GM12878 (cell line): ENCODE results near the gene NR1H4. TPM values are rescaled to one million over a fixed set of nuclear protein-coding genes. Genes with fewer than 3 reads are reported as not detected.

Experiments used
- ASH2L ChIP-seq: fragments of 300-600, 200-600 bp; sonication (generic); IDR thresholded peaks from 2 replicates; pipeline ENCODE4 v1.6.1; 2017; ENCODE audit warnings: low read depth, mild to moderate bottlenecking, borderline replicate concordance
- BHLHE40 ChIP-seq, 2 experiments: fragments of 450-650 bp in 1 of 2; IDR thresholded peaks; 2 replicates each; pipeline ENCODE4 v1.6.1; 2011 to 2017; ENCODE audit warnings: low read depth in 2 of 2, borderline replicate concordance in 1 of 2, improper control_type of control experiment in 1 of 2, low read length in 1 of 2, mild to moderate bottlenecking in 1 of 2
- BMI1 ChIP-seq: fragments of 450-650 bp; IDR thresholded peaks from 2 replicates; pipeline ENCODE4 v1.6.1; 2016; ENCODE audit warnings: mild to moderate bottlenecking, moderate library complexity, borderline replicate concordance
- CREB1 ChIP-seq: IDR thresholded peaks from 2 replicates; pipeline ENCODE4 v1.6.1; 2012; ENCODE audit warnings: low read depth, mild to moderate bottlenecking, inconsistent platforms
- HDGF ChIP-seq: fragments of 450-650 bp; IDR thresholded peaks from 2 replicates; pipeline ENCODE4 v1.6.1; 2016; ENCODE audit warnings: antibody characterized with exemption
- JUND ChIP-seq: IDR thresholded peaks from 2 replicates; pipeline ENCODE4 v1.6.1; 2012; ENCODE audit warnings: low read depth, mild to moderate bottlenecking, low read length, improper control_type of control experiment, moderate library complexity
- NR2C2 ChIP-seq: IDR thresholded peaks from 2 replicates; pipeline ENCODE4 v1.6.1; 2011; ENCODE audit warnings: borderline replicate concordance, low read depth; ENCODE audit not compliant: control insufficient read depth, insufficient read length
- POLR2A ChIP-seq: IDR thresholded peaks from 2 replicates; pipeline ENCODE4 v1.6.1; 2011; ENCODE audit warnings: low read depth, mild to moderate bottlenecking, low read length
- RELA ChIP-seq: fragments of 450-650 bp; IDR thresholded peaks from 2 replicates; pipeline ENCODE4 v1.8.0; 2014; ENCODE audit warnings: borderline replicate concordance; ENCODE audit not compliant: partially characterized antibody
- SMAD5 ChIP-seq: IDR thresholded peaks from 2 replicates; pipeline ENCODE4 v1.6.1; 2016; ENCODE audit warnings: antibody characterized with exemption, low read depth
- TAF1 ChIP-seq: IDR thresholded peaks from 2 replicates; pipeline ENCODE4 v1.6.1; 2011; ENCODE audit warnings: mild to moderate bottlenecking, low read depth, low read length, borderline replicate concordance
- TBL1XR1 ChIP-seq: IDR thresholded peaks from 2 replicates; pipeline ENCODE4 v1.6.1; 2012; ENCODE audit warnings: low read depth, low read length, improper control_type of control experiment
- YBX1 ChIP-seq: fragments of 450-650 bp; IDR thresholded peaks from 2 replicates; pipeline ENCODE4 v1.6.1; 2016; ENCODE audit warnings: antibody characterized with exemption
- YY1 ChIP-seq: IDR thresholded peaks from 2 replicates; pipeline ENCODE4 v1.6.1; 2011; ENCODE audit warnings: low read depth, mild to moderate bottlenecking, low read length
- ZBED1 ChIP-seq: IDR thresholded peaks from 2 replicates; pipeline ENCODE4 v1.6.1; 2016; ENCODE audit warnings: borderline replicate concordance
- polyA plus RNA-seq, 11 experiments: library from polyadenylated mRNA; depleted of rRNA in 4 of 11; unstranded in 6 of 11; stranded (reverse) in 5 of 11; fragments of >200 nt; fragmentation: Nextera tagmentation in 4 of 11; fragmentation: Illumina TruSeq in 1 of 11; extraction: Ambion mirVana in 4 of 11; extraction: Trizol in 1 of 11; gene quantifications; 1 replicate in 1 of 11; 2 replicates in 10 of 11; pipeline versions ENCODE4 v1.2.1 to v1.2.3, GENCODE V29; 2011 to 2016; ENCODE audit warnings: inconsistent platforms in 2 of 11, missing spikeins in 2 of 11, low read depth in 1 of 11
- total RNA-seq, 4 experiments: library from RNA; depleted of rRNA in 3 of 4; stranded (reverse); fragments of >200 nt in 3 of 4; fragmentation: Illumina TruSeq in 1 of 4; extraction: Trizol in 1 of 4; gene quantifications; 2 replicates each; pipeline versions ENCODE4 v1.2.1 to v1.2.3, GENCODE V29; 2013 to 2021
- TF ChIP-seq, protein P1 (sequence below): IDR thresholded peaks from 2 replicates; pipeline ENCODE4 v1.6.1; 2012; ENCODE audit warnings: mild to moderate bottlenecking, low read depth, low read length
- TF ChIP-seq, protein P2 (sequence below): IDR thresholded peaks from 2 replicates; pipeline ENCODE4 v1.6.1; 2012; ENCODE audit warnings: low read depth, low read length, improper control_type of control experiment
- TF ChIP-seq, protein P3 (sequence below): IDR thresholded peaks from 2 replicates; pipeline ENCODE4 v1.6.1; 2012; ENCODE audit warnings: low read depth, low read length, improper control_type of control experiment
- TF ChIP-seq, protein P4 (sequence below): IDR thresholded peaks from 2 replicates; pipeline ENCODE4 v1.6.1; 2011; ENCODE audit warnings: mild to moderate bottlenecking, low read depth, low read length, moderate library complexity; ENCODE audit not compliant: insufficient replicate concordance
- TF ChIP-seq, protein P5 (sequence below): fragments of 450-650 bp; IDR thresholded peaks from 2 replicates; pipeline ENCODE4 v1.6.1; 2016; ENCODE audit warnings: mild to moderate bottlenecking, moderate library complexity, borderline replicate concordance

NR1H4 gene
- total and polyA plus RNA-seq, 10 of the 15 experiments (the other 5 are each of a cell fraction or from before 2014, with no cell fraction given) = 0.04 TPM; not detected in 9

DNA sequence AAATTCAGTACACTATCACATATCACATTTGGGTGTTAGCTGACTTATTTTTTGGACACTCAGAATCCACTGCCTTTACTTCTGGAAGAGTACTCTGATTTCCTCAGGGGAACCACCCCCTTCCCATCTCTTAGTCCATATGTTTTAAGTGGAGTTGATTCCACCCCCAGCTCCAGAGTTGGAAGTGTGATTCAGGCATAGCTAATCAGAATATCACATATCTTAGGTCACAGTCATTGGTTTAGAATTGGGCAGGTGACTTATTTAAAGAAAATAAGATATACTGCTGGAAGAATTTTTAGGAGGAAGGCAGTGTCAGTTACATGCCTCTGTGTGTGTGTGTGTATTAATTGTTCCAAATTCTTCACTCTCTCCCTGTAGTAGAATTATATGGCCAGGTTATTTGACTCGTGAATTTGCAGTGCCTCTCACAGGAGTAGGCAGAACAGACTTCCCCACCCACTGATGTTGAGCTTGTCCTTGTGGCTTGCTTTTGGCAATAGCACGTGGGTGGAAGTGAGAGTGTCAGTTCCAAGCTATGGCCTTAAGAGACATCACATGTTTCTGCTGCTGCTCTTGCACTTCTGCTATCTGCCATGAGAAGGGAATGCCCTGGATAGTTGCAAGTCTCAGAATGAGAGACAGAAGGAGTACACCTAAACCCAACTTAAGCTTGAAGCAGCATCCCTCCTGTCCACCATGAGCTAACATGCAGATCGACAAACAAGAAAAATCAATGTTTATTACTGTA lies 93.4 kb downstream of the NR1H4 start (continued):
- TF ChIP-seq, protein P1, sequence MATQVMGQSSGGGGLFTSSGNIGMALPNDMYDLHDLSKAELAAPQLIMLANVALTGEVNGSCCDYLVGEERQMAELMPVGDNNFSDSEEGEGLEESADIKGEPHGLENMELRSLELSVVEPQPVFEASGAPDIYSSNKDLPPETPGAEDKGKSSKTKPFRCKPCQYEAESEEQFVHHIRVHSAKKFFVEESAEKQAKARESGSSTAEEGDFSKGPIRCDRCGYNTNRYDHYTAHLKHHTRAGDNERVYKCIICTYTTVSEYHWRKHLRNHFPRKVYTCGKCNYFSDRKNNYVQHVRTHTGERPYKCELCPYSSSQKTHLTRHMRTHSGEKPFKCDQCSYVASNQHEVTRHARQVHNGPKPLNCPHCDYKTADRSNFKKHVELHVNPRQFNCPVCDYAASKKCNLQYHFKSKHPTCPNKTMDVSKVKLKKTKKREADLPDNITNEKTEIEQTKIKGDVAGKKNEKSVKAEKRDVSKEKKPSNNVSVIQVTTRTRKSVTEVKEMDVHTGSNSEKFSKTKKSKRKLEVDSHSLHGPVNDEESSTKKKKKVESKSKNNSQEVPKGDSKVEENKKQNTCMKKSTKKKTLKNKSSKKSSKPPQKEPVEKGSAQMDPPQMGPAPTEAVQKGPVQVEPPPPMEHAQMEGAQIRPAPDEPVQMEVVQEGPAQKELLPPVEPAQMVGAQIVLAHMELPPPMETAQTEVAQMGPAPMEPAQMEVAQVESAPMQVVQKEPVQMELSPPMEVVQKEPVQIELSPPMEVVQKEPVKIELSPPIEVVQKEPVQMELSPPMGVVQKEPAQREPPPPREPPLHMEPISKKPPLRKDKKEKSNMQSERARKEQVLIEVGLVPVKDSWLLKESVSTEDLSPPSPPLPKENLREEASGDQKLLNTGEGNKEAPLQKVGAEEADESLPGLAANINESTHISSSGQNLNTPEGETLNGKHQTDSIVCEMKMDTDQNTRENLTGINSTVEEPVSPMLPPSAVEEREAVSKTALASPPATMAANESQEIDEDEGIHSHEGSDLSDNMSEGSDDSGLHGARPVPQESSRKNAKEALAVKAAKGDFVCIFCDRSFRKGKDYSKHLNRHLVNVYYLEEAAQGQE = no peak
- TF ChIP-seq NR2C2 (no peak), HDGF (peak; percentile 62; the same call in 1 of the 2 replicates), ASH2L (no peak), BHLHE40 (IDR thresholded peaks at IDR 0.05; ENCODE audit: borderline replicate concordance in 1 of 2, low read depth in 2 of 2, low read length in 1 of 2) (peak; percentile 76 to 86), SMAD5 (no peak), BMI1 (peak; percentile 41; the same call in 1 of the 2 replicates), TAF1 (no peak), RELA (peak; percentile 22), ZBED1 (no peak), POLR2A (no peak), TBL1XR1 (no peak), CREB1 (no peak), YBX1 (no peak), JUND (no peak), YY1 (no peak; the same call in 1 of the 2 replicates)
- TF ChIP-seq, protein P2, sequence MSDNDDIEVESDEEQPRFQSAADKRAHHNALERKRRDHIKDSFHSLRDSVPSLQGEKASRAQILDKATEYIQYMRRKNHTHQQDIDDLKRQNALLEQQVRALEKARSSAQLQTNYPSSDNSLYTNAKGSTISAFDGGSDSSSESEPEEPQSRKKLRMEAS = peak; percentile 76; the same call in 1 of the 2 replicates
- TF ChIP-seq, protein P3, sequence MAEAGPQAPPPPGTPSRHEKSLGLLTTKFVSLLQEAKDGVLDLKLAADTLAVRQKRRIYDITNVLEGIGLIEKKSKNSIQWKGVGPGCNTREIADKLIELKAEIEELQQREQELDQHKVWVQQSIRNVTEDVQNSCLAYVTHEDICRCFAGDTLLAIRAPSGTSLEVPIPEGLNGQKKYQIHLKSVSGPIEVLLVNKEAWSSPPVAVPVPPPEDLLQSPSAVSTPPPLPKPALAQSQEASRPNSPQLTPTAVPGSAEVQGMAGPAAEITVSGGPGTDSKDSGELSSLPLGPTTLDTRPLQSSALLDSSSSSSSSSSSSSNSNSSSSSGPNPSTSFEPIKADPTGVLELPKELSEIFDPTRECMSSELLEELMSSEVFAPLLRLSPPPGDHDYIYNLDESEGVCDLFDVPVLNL = no peak
- TF ChIP-seq, protein P4, sequence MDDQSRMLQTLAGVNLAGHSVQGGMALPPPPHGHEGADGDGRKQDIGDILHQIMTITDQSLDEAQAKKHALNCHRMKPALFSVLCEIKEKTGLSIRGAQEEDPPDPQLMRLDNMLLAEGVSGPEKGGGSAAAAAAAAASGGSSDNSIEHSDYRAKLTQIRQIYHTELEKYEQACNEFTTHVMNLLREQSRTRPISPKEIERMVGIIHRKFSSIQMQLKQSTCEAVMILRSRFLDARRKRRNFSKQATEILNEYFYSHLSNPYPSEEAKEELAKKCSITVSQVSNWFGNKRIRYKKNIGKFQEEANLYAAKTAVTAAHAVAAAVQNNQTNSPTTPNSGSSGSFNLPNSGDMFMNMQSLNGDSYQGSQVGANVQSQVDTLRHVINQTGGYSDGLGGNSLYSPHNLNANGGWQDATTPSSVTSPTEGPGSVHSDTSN = no peak
- TF ChIP-seq, protein P5, sequence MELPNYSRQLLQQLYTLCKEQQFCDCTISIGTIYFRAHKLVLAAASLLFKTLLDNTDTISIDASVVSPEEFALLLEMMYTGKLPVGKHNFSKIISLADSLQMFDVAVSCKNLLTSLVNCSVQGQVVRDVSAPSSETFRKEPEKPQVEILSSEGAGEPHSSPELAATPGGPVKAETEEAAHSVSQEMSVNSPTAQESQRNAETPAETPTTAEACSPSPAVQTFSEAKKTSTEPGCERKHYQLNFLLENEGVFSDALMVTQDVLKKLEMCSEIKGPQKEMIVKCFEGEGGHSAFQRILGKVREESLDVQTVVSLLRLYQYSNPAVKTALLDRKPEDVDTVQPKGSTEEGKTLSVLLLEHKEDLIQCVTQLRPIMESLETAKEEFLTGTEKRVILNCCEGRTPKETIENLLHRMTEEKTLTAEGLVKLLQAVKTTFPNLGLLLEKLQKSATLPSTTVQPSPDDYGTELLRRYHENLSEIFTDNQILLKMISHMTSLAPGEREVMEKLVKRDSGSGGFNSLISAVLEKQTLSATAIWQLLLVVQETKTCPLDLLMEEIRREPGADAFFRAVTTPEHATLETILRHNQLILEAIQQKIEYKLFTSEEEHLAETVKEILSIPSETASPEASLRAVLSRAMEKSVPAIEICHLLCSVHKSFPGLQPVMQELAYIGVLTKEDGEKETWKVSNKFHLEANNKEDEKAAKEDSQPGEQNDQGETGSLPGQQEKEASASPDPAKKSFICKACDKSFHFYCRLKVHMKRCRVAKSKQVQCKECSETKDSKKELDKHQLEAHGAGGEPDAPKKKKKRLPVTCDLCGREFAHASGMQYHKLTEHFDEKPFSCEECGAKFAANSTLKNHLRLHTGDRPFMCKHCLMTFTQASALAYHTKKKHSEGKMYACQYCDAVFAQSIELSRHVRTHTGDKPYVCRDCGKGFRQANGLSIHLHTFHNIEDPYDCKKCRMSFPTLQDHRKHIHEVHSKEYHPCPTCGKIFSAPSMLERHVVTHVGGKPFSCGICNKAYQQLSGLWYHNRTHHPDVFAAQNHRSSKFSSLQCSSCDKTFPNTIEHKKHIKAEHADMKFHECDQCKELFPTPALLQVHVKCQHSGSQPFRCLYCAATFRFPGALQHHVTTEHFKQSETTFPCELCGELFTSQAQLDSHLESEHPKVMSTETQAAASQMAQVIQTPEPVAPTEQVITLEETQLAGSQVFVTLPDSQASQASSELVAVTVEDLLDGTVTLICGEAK = no peak
